Measurements from ENCODE around the gene ADAMTS7.
A peak's percentile ranks its signal among the peaks of the same experiment; 100 is the strongest.
"Not testable (repeated sequence)": the region's sequence is repeated elsewhere in the genome, so short reads cannot be mapped to it uniquely, and the experiment has no call there.

ADAMTS7 gene

DNA sequence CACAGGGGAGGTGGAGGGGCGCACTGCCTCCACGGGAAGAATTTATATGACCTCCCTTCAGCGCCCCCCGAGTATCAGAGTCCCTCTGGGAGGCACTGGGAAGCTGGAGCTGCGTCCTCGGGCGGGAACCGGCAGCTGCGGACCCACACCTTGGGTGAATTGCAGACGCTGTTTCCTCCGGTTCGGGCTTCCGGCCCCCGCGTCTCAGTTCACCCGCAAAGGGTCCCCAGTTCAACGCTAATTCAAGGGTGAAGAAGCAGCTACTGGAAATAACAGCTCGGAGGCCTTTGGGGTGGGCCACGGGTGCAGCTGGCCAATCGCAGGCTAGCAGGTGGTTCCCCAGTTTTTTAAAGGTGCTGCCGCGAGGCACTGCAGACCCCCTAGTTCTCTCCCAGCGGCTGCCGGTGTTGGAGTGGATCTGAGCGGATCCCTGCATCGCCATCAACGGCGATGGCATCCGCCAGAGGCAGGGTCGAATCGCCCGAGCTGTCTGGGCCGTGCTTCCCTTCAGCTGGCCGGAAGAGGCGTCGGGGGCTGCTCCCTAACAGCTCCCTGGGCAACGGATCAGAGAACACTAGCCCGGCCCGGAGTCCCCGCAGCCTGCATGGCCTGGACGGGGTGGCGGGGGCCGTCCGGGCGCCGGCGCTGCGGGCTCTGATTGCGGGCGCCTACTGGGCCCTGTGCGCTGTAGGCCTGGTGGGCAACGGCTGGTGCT lies 19.4 kb upstream of the ADAMTS7 start:
- no peak for DNase-seq (ENCODE audit: low read depth in 4 of 4, low spot score in 1 of 4)

DNA sequence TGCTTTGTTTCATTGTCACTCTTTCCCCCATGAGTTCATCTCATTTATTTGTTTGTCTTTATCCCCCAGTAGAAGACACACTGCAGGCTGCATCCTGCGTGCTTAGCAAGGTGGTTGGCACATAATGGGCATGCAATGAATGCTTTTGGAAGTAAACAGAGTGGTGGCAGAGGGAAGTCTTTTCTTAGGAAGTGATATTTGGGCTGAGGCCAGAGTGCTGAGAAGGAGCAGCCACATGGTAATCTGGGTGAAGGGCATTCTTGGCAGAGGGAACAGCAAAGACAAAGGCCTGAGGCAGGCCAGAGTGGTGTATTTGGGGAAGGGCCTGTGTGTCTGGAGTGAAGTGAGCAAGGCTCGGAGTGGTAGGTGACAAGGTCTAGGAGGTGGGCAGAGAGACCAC lies 17.7 kb upstream of the ADAMTS7 start:
- no peak for DNase-seq (ENCODE audit: low read depth in 4 of 4, low spot score in 1 of 4)

DNA sequence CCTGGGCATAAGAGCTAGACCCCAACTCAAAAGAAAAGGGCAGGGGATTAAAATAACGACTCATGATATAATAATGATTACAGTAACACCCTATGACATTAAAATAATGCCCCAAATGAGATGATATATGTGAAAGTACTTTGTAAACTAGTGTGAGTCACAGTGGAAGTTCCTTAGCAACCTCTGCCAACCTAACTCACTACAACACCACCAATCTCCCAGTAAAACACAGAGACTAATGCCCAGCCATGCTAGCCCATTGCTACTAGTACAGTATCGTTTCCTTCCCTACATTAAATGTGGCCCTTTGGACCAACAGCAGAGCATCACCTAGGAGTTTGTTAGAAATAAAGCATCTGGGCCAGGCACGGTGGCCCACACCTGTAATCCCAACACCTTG lies 11.2 kb upstream of the ADAMTS7 start:
- DNase-seq (ENCODE audit: low read depth in 4 of 4, low spot score in 1 of 4) = no peak

DNA sequence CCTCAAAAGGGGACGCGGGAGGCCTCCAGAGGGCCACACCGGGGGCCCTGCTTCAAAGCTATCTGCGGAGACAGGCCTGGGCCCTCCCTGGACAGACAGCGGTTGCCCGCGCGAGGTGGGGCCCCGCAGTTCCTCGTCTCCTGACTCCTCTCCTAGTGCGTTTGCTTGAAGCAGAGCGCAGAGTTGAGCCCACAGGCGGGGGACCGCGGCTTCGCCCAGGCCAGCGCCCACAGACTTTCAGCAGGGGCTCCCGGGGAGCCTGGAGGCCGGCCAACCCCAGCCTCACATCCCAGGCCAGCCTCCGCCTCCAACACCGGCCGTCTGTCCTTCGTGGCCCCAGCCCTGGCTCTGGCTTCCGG lies 540 bp upstream of the ADAMTS7 start:
- no peak for DNase-seq (ENCODE audit: low read depth in 4 of 4, low spot score in 1 of 4)

DNA sequence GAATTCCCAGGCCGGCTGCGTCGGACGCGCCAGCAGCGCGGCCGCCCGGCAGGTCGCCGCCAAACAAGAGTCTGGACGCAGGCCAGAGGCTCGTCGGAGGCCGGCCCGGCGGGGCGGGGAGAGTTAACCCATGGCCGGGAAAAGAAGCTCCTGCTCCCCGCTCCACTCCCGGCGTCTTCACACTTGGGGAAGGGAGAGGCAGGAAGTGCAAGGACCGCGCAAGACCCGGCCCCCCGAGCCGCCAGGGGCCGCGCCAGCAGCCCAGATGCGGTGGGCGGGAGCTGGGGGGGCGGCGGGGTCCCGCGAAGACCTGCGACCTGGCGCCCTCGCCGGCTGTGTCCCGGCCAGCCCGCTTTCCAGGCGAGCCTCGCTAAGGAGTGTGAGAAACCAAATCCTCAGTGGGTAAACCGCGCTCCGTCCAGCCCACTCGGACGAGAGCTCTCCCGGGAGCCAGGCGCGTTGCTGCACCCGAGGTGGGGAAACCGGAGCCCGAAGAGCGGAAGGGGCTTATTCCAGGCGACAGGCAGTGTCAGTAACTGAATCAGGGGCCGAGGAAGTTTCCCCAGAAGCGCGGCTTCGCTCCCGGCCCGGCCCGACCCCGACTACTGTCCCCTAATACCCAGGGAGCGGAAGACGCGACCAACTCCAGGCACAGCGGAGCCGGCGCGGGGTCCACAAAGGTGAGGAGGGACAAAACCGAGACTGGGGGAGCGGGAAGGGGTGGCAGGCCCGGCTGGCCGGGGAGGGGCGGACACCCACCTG lies 721 bp downstream of the ADAMTS7 start:
- no peak for DNase-seq (ENCODE audit: low read depth in 4 of 4, low spot score in 1 of 4)

DNA sequence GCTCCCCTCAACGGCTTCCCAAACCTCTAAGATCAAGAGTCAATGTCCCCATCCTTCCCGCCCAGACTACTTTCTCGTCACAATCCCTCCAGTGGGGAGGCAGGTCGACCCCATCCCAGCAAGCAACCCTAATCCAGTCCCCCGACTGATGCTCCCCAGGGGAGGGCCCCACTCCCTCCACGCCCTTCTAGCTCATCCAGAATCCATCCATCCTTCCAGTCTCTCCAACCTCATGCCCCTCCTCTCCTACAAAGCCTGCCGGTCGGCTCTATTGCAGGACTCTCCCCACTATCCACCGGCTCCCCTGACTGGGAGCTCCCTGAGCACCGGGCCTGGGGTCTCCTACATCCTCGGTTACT lies 1.3 kb downstream of the ADAMTS7 start:
- DNase-seq (ENCODE audit: low read depth in 4 of 4, low spot score in 1 of 4) = no peak

DNA sequence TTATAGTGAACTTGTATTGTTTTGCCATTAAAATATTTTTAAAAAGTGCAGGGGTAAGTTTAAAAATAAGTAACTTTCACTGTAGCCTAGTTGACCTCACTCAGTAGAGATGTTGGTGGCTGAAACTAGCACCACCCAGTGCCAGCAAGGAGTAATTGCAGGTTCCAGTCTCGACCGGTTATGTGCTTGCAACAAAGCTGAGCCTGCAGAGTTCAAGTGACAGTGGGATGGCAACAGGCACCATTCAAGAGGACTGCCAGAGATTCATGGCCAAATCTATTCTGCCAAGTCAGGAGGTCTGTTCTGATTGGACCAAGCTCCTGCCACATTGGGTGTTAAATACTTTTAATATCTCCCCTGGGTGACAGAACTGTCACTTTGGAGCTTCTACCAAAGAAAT lies 2.7 kb downstream of the ADAMTS7 start:
- peak in 1 of 4 experiments; percentile 11 for DNase-seq (ENCODE audit: low read depth in 4 of 4, low spot score in 1 of 4)

DNA sequence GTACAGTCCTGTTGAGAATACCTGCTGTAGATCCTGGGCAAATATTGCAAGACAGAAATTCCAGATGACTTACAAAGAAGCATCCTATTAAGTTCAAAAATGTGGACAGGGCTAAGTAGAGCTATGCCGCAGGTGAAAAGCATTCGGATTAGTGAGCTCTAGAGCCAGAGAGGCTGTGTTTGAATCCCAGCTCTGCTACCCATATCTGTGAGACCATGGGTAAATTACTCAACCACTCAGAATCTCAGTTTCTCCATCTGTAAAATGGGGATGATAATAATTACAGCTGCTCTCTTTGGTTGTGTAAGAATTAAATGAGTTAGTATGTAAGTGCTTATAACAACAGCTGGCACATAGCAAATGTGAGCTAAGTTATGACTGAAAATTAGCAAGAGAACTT lies 3.9 kb downstream of the ADAMTS7 start:
- no peak for DNase-seq (ENCODE audit: low read depth in 4 of 4, low spot score in 1 of 4)

DNA sequence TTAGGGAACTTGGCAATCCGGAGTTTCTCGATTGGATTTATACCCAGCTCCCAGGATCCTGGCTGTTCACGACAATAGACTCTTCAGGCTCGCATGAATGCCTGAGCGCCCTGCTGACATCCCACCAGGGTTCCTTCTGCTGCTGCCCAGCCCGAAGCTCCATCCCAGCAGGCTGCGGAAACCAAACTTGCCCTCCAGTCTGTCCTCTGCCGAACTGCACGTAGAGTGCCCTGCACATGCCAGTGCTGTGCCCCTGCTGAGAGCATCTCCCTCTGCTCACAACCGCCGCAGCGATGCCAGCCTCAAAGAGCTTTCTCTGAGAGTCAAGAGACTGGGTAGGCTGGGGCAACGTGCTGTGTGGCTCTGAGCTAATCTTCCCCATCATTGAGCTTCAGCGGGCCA lies 6.9 kb downstream of the ADAMTS7 start:
- no peak for DNase-seq (ENCODE audit: low read depth in 4 of 4, low spot score in 1 of 4)

DNA sequence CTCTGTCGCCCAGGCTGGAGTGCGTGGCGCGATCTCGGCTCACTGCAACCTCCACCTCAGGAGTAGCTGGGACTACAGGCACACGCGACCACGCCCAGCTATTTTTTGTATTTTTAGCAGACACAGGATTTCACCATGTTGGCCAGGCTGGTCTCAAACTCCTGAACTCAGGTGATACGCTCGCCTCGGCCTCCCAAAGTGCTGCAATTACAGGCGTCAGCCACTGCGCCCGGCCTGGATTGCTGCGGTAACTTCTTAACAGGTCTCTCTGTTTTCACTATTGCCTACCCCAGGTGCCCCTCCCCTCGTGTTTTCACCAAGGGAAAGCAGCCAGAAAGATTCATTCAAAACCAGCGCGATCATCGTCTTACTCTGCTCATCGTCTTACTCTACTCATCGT lies 10.5 kb downstream of the ADAMTS7 start:
- DNase-seq (ENCODE audit: low read depth in 4 of 4, low spot score in 1 of 4) = no peak

DNA sequence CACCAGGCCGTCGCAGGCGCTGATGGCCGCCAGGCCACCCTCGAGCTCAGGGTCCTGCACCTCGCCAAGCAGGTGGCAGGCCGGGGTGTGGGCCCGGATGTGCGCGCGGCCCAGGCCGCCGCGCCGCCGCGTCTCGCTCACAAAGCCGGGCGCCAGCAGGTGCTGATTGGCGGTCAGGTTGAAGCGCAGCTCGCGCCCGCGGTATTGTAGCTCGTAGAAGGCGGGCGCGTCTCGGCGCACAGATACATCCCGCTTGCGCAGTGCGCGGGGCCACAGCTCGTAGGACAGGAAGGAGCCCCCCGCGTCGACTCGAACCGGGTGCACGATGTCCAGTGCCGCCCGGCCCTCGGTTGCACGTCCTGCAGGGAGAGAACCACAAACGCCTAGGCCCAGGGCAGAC lies 11.1 kb downstream of the ADAMTS7 start:
- no peak for DNase-seq (ENCODE audit: low read depth in 4 of 4, low spot score in 1 of 4)

DNA sequence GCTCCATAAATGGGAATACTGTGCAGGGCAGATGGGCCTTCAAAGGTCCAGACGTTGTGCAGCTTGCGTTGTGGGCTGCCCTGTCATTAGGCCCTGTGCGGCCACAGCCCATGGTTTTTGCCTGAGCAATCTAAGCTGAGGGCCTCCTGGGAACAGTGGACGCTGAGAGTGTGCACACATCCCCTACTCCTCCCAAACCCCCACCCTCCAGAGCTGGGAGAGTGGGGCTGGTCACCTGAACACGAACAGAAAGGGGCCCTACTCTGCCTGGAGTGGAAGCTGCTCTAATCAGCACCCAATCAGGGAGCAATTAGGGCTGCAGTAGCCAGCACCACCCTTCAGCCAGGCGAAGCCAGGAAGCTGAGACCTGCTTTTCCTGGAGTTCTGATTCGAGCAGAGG lies 12.2 kb downstream of the ADAMTS7 start:
- not testable (repeated sequence) for DNase-seq (ENCODE audit: low read depth in 4 of 4, low spot score in 1 of 4)

DNA sequence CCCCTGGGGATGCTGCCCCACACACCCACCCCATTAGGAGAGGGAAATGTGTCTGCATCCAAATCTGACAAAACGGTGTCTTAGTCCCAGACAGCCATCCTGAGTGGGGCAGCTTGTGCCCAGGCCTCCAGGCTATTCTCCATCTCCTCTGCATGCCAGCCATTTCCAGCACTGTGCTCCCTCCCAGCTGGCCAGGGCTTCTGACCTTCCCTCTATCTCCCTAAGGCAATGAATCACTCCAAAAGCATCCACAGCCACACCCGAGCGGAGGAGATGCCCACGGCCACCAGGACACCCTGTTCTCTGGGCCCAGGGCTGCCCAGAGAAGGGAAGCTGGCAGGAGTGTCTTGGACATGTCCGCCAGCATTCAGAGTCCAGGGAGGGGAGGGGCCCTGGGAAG lies 12.9 kb downstream of the ADAMTS7 start:
- DNase-seq (ENCODE audit: low read depth in 4 of 4, low spot score in 1 of 4) = not testable (repeated sequence)

DNA sequence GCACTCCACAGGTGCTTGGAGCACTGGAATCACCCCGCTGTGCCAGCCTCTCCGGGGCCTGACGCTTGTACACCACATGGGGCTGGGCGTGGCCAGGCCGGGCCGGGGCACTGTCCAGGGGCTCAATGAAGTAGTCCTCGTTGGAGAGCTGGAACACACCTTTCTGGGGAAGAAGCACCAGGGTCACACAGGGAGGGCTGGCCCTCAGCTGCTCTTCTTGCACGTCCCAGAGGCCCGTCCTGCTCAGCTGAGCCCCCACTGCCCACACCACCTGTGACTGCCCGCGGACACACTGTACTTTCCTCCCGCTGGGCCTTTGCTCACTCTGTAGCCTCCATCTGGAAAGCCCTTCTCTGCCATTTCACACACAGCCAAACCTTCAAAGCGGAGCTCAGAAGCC lies 13.3 kb downstream of the ADAMTS7 start:
- DNase-seq (ENCODE audit: low read depth in 4 of 4, low spot score in 1 of 4) = no peak

DNA sequence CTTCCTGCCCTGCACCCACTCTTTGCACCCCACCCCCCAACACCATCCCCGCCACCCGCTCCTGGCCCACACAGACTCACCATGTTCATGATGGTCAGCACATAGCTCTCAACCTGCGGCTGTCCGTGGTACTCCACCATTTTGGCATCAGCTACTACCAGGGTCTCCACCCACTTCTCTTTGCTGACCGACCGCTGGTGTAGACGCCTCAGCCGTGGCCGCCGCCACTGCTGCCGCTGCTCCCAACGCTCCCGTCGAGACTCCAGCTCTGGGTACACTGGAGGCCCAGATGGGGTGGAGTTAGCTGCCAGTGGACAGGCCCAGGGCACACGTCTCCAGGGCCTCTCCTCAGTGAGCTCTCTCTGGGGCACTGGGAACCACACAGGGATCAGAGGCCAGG lies 14.8 kb downstream of the ADAMTS7 start:
- no peak for DNase-seq (ENCODE audit: low read depth in 4 of 4, low spot score in 1 of 4)

DNA sequence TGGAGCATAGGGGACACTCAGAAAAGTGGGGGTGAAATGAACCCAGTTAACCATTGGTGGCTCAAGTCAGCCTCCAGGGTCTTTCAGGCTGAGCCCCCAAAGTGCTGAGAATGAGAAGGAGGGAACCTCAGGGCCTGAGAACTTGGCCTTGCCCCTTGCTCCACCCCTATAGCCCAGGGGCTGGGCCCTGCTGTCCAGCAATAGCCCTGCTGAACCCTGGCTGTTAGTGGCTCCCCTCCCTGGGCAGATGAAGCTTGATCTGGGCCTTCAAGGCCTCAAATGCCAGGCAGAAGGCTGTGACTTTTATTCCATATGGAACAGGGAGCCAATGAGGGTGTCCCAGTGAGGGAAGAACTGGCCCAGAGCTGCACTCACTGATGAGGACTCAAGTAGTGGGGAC lies 16.2 kb downstream of the ADAMTS7 start:
- DNase-seq (ENCODE audit: low read depth in 4 of 4, low spot score in 1 of 4) = no peak

DNA sequence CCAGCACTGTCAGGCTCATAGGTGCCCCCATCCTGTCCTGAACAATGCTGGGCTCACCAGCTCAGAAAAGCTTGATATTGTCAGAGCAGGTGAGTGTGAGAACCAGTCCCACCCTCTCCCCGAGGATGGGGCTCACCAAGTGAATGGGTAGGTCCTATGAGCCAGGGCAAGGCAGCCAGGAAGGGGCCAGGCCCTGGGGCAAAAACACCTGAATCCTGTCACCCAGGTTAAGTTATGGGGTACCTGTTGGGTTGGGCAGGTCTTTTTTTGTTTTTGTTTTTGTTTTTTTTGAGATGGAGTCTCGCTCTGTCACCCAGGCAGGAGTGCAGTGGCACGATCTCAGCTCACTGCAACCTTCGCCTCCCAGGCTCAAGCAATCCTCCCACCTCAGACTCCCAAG lies 16.8 kb downstream of the ADAMTS7 start:
- DNase-seq (ENCODE audit: low read depth in 4 of 4, low spot score in 1 of 4) = not testable (repeated sequence)

DNA sequence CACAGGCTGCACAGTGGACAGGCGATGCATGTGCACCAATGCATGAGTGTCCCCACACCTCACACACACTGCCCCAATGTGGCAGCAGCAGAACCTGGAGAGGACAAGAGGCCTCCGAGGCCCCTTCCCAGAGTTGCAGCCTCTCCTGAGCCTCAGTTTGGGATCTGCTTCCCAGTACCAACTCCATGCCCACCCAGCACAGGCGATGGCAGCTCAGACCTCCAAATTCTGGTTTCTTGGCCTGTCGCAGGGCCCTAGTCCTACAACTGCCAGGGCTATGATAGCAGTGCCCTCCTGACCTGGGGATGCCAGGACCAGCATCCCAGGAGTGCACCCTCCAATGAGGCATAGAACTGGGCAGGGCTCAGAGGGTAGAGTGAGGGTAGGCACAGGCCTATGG lies 19.9 kb downstream of the ADAMTS7 start:
- no peak for DNase-seq (ENCODE audit: low read depth in 4 of 4, low spot score in 1 of 4)

DNA sequence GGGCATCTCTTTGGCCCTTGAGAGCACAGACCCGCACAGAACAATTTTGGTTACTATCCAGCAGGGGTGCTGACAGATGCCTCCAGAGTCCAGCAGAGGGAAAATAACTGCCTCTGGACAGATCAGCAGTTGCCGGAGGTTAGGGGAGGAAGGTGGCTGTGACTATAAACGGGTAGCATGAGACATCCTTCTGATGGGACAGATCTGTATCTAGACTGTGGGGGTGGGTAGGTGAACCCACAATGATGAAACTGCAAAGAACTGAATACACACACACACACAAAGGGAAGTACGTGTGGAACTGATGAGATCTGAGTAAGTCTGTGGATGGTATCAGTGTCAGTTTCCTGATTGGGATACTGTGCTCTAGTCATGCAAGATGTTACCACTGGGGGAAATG lies 21.2 kb downstream of the ADAMTS7 start:
- DNase-seq (ENCODE audit: low read depth in 4 of 4, low spot score in 1 of 4) = no peak

DNA sequence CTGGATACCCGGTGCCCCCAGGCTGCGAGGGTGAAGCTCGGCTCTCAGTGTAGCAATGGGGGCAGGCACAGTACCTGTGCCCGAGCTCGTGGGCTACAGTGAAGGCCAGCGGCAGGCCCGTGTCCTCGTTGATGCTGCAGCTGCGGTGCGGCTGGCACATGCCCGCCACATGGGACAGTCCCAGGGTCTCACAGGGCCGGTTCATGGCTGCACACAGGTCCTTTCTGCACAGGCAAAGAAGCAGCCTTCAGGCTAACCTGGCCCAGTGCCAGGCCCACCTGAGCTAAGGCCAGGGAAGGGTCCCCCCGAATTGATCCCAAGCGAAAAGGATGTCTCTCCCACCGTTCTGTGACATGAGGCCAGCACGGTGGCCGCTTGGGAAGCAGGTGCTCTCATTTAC lies 21.6 kb downstream of the ADAMTS7 start:
- no peak for DNase-seq (ENCODE audit: low read depth in 4 of 4, low spot score in 1 of 4)

DNA sequence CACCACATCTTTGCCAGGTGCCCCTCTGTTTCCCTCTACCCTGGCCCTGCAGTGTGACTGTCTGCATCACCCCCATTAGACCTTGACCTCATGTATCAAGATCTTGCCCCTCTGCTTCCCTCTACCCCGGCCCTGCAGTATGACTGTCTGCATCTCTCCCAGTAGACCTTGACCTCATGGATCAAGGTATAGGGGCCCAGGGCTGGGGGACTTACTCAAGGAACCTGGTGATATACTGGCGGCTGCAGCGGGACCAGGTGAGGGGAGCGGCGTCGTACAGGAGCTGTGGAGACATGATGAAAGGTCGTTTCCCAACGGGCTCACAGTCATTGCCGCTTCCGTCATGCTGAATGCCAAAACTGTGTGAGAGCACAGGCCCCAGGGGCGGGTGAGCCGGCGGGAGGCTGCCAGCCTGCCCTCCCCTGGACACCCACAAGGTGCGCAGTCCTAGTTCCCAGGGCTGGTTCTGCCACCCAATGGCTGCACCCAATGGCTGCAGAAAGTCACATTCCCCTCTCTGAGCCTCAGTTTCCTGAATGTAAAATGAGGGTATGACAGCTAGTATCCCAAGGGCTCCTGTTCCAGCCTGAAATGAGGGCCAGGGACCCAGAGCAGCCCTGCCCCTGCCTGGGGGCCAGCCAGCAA lies 23.1 kb downstream of the ADAMTS7 start:
- DNase-seq (ENCODE audit: low read depth in 4 of 4, low spot score in 1 of 4) = no peak

DNA sequence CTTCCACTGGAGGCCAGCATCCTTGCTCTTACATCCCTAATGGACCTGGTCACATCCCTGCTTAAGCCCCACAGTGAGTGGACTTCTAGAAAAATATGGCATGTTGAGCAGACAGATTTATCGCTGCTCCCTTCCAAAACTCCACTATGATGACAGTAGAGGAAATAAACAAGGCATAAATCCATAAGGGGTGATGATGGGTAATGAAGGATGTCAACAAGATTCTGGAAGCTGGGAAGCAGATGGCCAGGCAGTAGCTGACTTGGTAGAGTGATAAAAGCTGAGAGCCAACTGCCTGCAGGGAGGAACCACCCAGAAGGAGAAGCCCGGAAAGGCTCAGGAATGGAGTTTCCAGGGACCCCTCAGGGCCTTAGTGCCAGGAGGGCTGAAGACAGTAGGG lies 28.9 kb downstream of the ADAMTS7 start:
- not testable (repeated sequence) for DNase-seq (ENCODE audit: low read depth in 4 of 4, low spot score in 1 of 4)

DNA sequence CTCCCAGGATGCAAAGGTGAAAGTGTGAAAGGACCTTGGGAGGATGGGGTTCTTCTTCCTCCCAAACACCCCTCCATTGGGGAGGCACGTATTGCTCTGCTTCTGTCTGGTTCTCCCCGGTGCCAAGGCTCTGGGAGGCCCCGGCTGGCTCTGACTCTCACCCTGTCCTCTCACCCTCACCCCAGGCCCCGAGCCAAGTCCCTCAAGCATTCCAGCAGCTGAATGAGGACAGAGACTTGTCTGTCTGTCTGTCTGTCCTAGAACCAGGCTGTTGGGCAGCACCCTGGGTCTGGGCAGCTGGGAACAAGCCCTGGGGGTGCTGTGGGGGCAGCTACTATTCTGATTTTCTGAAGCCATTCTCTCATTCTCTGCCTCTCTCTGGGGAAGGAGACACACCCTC lies 29.9 kb downstream of the ADAMTS7 start:
- DNase-seq (ENCODE audit: low read depth in 4 of 4, low spot score in 1 of 4) = not testable (repeated sequence)

Data from stimulated activated CD4-positive, alpha-beta T cell treated with anti-CD3 and anti-CD28 coated beads, Interleukin-1b, Interleukin-23, amount 100 ng/mL, for 24 hours (primary cell).